HL-60 (cell line): ENCODE results near the gene PTCHD1.

Experiments
- GABPA ChIP-seq: IDR thresholded peaks from 2 replicates; pipeline ENCODE4 v1.6.1; 2012; ENCODE audit warnings: low read depth
- POLR2AphosphoS5 ChIP-seq: IDR thresholded peaks from 2 replicates; pipeline ENCODE4 v1.6.1; 2012; ENCODE audit warnings: low read depth
- SPI1 ChIP-seq: IDR thresholded peaks from 2 replicates; pipeline ENCODE4 v1.6.1; 2012; ENCODE audit warnings: low read depth, mild to moderate bottlenecking, borderline replicate concordance
- TF ChIP-seq, protein P1 (sequence below): IDR thresholded peaks from one replicate; pipeline ENCODE4 v1.5.1; 2011; ENCODE audit warnings: low read length, control low read depth, inconsistent platforms; ENCODE audit not compliant: insufficient read depth
- TF ChIP-seq, protein P2 (sequence below): IDR thresholded peaks from 2 replicates; pipeline ENCODE4 v1.6.1; 2012; ENCODE audit warnings: low read depth; ENCODE audit not compliant: insufficient replicate concordance

DNA sequence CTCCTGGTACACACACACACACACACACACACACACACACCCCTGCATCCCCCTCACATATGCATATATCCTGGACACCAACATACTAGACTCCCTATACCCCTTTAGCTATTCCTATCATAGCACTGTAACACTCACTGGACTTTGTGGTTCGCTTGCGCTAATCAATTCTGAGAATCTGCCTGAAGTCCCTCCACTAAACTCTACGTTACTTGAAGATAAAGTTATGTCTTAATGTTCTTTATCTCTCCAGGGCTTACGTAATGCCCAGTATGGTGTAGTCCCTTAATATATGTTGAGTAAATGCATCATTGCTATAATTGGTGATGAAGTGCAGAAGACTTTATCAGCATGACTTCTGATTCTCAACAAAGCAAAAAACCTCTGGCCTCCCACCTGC is 32.3 kb downstream of the PTCHD1 start:
- TF ChIP-seq, protein P1, sequence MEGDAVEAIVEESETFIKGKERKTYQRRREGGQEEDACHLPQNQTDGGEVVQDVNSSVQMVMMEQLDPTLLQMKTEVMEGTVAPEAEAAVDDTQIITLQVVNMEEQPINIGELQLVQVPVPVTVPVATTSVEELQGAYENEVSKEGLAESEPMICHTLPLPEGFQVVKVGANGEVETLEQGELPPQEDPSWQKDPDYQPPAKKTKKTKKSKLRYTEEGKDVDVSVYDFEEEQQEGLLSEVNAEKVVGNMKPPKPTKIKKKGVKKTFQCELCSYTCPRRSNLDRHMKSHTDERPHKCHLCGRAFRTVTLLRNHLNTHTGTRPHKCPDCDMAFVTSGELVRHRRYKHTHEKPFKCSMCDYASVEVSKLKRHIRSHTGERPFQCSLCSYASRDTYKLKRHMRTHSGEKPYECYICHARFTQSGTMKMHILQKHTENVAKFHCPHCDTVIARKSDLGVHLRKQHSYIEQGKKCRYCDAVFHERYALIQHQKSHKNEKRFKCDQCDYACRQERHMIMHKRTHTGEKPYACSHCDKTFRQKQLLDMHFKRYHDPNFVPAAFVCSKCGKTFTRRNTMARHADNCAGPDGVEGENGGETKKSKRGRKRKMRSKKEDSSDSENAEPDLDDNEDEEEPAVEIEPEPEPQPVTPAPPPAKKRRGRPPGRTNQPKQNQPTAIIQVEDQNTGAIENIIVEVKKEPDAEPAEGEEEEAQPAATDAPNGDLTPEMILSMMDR = no peak
- TF ChIP-seq, protein P2, sequence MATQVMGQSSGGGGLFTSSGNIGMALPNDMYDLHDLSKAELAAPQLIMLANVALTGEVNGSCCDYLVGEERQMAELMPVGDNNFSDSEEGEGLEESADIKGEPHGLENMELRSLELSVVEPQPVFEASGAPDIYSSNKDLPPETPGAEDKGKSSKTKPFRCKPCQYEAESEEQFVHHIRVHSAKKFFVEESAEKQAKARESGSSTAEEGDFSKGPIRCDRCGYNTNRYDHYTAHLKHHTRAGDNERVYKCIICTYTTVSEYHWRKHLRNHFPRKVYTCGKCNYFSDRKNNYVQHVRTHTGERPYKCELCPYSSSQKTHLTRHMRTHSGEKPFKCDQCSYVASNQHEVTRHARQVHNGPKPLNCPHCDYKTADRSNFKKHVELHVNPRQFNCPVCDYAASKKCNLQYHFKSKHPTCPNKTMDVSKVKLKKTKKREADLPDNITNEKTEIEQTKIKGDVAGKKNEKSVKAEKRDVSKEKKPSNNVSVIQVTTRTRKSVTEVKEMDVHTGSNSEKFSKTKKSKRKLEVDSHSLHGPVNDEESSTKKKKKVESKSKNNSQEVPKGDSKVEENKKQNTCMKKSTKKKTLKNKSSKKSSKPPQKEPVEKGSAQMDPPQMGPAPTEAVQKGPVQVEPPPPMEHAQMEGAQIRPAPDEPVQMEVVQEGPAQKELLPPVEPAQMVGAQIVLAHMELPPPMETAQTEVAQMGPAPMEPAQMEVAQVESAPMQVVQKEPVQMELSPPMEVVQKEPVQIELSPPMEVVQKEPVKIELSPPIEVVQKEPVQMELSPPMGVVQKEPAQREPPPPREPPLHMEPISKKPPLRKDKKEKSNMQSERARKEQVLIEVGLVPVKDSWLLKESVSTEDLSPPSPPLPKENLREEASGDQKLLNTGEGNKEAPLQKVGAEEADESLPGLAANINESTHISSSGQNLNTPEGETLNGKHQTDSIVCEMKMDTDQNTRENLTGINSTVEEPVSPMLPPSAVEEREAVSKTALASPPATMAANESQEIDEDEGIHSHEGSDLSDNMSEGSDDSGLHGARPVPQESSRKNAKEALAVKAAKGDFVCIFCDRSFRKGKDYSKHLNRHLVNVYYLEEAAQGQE = no peak
- no peak for TF ChIP-seq POLR2AphosphoS5
- TF ChIP-seq GABPA = no peak
- TF ChIP-seq SPI1 = no peak
